ENCODE data around the gene MOSPD2. TPM values are rescaled to one million over a fixed set of nuclear protein-coding genes. Genes with fewer than 3 reads are reported as not detected.

The MOSPD2 gene
- total and polyA plus RNA-seq, 2 of the 8 experiments (the other 6 are each of a cell fraction or from before 2014, with no cell fraction given): 4.5 to 12.1 TPM

- no peak overlapping the region for H3K56ac ChIP-seq (replicated peaks; ENCODE audit: insufficient read length, low read depth, low read length)
- ChIA-PET POLR2A (ENCODE audit: partially characterized antibody) (no interaction called here), CTCF (ENCODE audit: partially characterized antibody) (interaction anchor here (1.6 kb wide), 1 partner anchor 194 kb away, joined by 4 read pairs; no protein-coding TSS in a partner anchor)
- no peak overlapping the region for H3K4me2 ChIP-seq (ENCODE audit: insufficient read depth in 1 of 2, low read depth in 2 of 2, low read length in 2 of 2)
- no peak overlapping the region for H2BK15ac ChIP-seq (ENCODE audit: low read length)
- DNase-seq (ENCODE audit: low read depth in 1 of 2, low spot score in 2 of 2) (no peak), FAIRE-seq (no peak)
- no peak overlapping the region for H3K9ac ChIP-seq (replicated peaks in 1 of 4; ENCODE audit: extremely low read depth in 1 of 4, low read depth in 3 of 4, low read length in 3 of 4)
- H4K8ac ChIP-seq (ENCODE audit: extremely low read depth, insufficient read depth, low read length): no peak overlapping the region
- H3K27me3 ChIP-seq (replicated peaks in 1 of 4; ENCODE audit: control insufficient read depth in 3 of 4, extremely low read depth in 1 of 4, insufficient read depth in 3 of 4, low read length in 3 of 4): no peaks in the 10 kb centered on the region
- H3K18ac ChIP-seq (ENCODE audit: extremely low read depth, low read length): no peak overlapping the region
- no peaks in the 10 kb centered on the region for H4K20me1 ChIP-seq (replicated peaks in 1 of 2; ENCODE audit: control insufficient read depth in 1 of 2, insufficient read depth in 2 of 2, low read length in 2 of 2)
- no peak overlapping the region for H2AK5ac ChIP-seq (ENCODE audit: low read depth, low read length)
- no peak overlapping the region for H3K27ac ChIP-seq (ENCODE audit: low read depth, low read length)
- H3K79me1 ChIP-seq (ENCODE audit: low read depth, low read length): no peaks in the 10 kb centered on the region
- H3K23me2 ChIP-seq (ENCODE audit: low read depth, low read length): no peaks in the 10 kb centered on the region
- H3K9me3 ChIP-seq (ENCODE audit: insufficient read depth in 2 of 2, low read depth in 1 of 2, low read length in 1 of 2): no peaks in the 10 kb centered on the region
- H2AFZ ChIP-seq (ENCODE audit: low read length): no peak overlapping the region
- no peak overlapping the region for H4K91ac ChIP-seq (replicated peaks; ENCODE audit: insufficient read length, low read length)
- H2BK5ac ChIP-seq (ENCODE audit: low read depth, low read length): no peak overlapping the region
- H2BK12ac ChIP-seq (ENCODE audit: low read depth, low read length): no peak overlapping the region
- no CpG with 5 or more reads among the region's 1 CpG for WGBS, 2 experiments (ENCODE audit: extremely low coverage in 1 of 2, insufficient coverage in 1 of 2, insufficient read length in 1 of 2, insufficient replicate concordance in 2 of 2, low coverage in 1 of 2, low lambda C conversion rate in 2 of 2, missing lambda C conversion rate in 1 of 2)
- H3K4me3 ChIP-seq (ENCODE audit: extremely low read depth in 1 of 4, insufficient read depth in 2 of 4, low read depth in 3 of 4, low read length in 4 of 4): no peak overlapping the region
- H3K23ac ChIP-seq (ENCODE audit: insufficient read length): no peak overlapping the region
- H2BK20ac ChIP-seq (ENCODE audit: low read length): no peak overlapping the region
- no peaks in the 10 kb centered on the region for H3K79me2 ChIP-seq (ENCODE audit: control insufficient read depth in 1 of 2, insufficient read depth in 2 of 2, low read length in 2 of 2)
- H3K14ac ChIP-seq (ENCODE audit: insufficient read length): no peak overlapping the region
- no peak overlapping the region for H3K4ac ChIP-seq (replicated peaks; ENCODE audit: insufficient read length, low read depth, low read length)
- H4K5ac ChIP-seq (ENCODE audit: insufficient read length, low read depth, low read length): no peak overlapping the region
- H2BK120ac ChIP-seq (replicated peaks; ENCODE audit: low read depth, low read length): no peak overlapping the region
- no peaks in the 10 kb centered on the region for H3K4me1 ChIP-seq (replicated peaks in 1 of 4; ENCODE audit: control insufficient read depth in 3 of 4, insufficient read depth in 4 of 4, low read length in 3 of 4)
- H3K36me3 ChIP-seq (ENCODE audit: control insufficient read depth in 2 of 4, insufficient read depth in 4 of 4, low read length in 3 of 4): no peaks in the 10 kb centered on the region
- no peak for TF ChIP-seq CREB1 (IDR thresholded peaks at IDR 0.05)
- no peak for TF ChIP-seq ATF3 (IDR thresholded peaks at IDR 0.05; ENCODE audit: insufficient read depth, low read depth, low read length)
- TF ChIP-seq JUN (IDR thresholded peaks at IDR 0.05; ENCODE audit: low read depth, low read length): no peak
- no peak for TF ChIP-seq SIX5 (IDR thresholded peaks at IDR 0.05; ENCODE audit: low read depth, low read length)
- no peak for TF ChIP-seq CTBP2 (IDR thresholded peaks at IDR 0.05; ENCODE audit: borderline replicate concordance, insufficient read depth, insufficient read length, low read length)
- no peak for TF ChIP-seq SUZ12 (IDR thresholded peaks at IDR 0.05; ENCODE audit: low read length)
Measured at GRCh38 chrX:14948691-14949090, 75.5 kb downstream of the MOSPD2 start.

Data from H1 (cell line).